LoVo (cell line): ENCODE measurements around the gene SCARB2.

Experiments
- DNase-seq: peaks from one replicate; pipeline ENCODE4 v3.0.0-alpha.2; 2016; ENCODE audit warnings: low spot score

SCARB2 gene

GRCh38 chr4:76198411-76199237 lies 15.0 kb downstream of the SCARB2 start:
- DNase-seq = peak; percentile 38

- DNase-seq = no peak
Measured at GRCh38 chr4:76197971-76198410, 15.6 kb downstream of the SCARB2 start.

GRCh38 chr4:76197031-76197743 lies 16.4 kb downstream of the SCARB2 start:
- no peak for DNase-seq

GRCh38 chr4:76196376-76196775 lies 17.2 kb downstream of the SCARB2 start:
- DNase-seq = no peak

- DNase-seq = no peak
Measured at GRCh38 chr4:76195326-76195725, 18.3 kb downstream of the SCARB2 start.

- no peak for DNase-seq
Measured at GRCh38 chr4:76194325-76194724, 19.3 kb downstream of the SCARB2 start.

- DNase-seq = no peak
Measured at GRCh38 chr4:76192236-76192635, 21.4 kb downstream of the SCARB2 start.

- DNase-seq = no peak
Measured at GRCh38 chr4:76188557-76188956, 25.1 kb downstream of the SCARB2 start.

GRCh38 chr4:76188149-76188548 lies 25.5 kb downstream of the SCARB2 start:
- DNase-seq = no peak

- no peak for DNase-seq
Measured at GRCh38 chr4:76187152-76187551, 26.5 kb downstream of the SCARB2 start.

GRCh38 chr4:76182463-76182862 lies 31.2 kb downstream of the SCARB2 start:
- DNase-seq = no peak

- DNase-seq = peak; percentile 82
Measured at GRCh38 chr4:76179398-76180318, 34.0 kb downstream of the SCARB2 start.

- DNase-seq = no peak
Measured at GRCh38 chr4:76178296-76178695, 35.3 kb downstream of the SCARB2 start.

GRCh38 chr4:76177709-76178108 lies 35.9 kb downstream of the SCARB2 start:
- DNase-seq = no peak

- DNase-seq = no peak
Measured at GRCh38 chr4:76175336-76175735, 38.3 kb downstream of the SCARB2 start.

GRCh38 chr4:76174216-76174615 lies 39.4 kb downstream of the SCARB2 start:
- DNase-seq = no peak

GRCh38 chr4:76168688-76169087 lies 44.9 kb downstream of the SCARB2 start:
- no peak for DNase-seq

GRCh38 chr4:76166480-76166879 lies 47.1 kb downstream of the SCARB2 start:
- no peak for DNase-seq

GRCh38 chr4:76160355-76160754 lies 53.3 kb downstream of the SCARB2 start:
- DNase-seq = no peak

GRCh38 chr4:76156635-76157034 lies 57.0 kb downstream of the SCARB2 start:
- no peak for DNase-seq

- no peak for DNase-seq
Measured at GRCh38 chr4:76155979-76156378, 57.6 kb downstream of the SCARB2 start.

- DNase-seq = no peak
Measured at GRCh38 chr4:76153356-76153755, 60.3 kb downstream of the SCARB2 start.
